GM18508 (cell line): ENCODE measurements around the gene PCSK9.

ENCODE experiments used
- ATAC-seq: cut with Tn5 transposase; IDR thresholded peaks from one replicate; pipeline ENCODE4 v1.9.1; 2021; ENCODE audit warnings: moderate number of reproducible peaks; ENCODE audit not compliant: insufficient read depth, unreplicated experiment

PCSK9 gene

GRCh38 chr1:55039342-55040082 lies at the start of gene PCSK9:
Gene PCSK9 (plus strand): TSS chr1:55039548. CDS start chr1:55039838, 290 bp downstream.
- no peak for ATAC-seq

GRCh38 chr1:54989968-54990810 lies 49.2 kb upstream of the PCSK9 start:
- ATAC-seq: no peak

- ATAC-seq: no peak
These were observed 48.4 kb upstream of the PCSK9 start for GRCh38 chr1:54990916-54991315.

GRCh38 chr1:54991939-54992338 lies 47.4 kb upstream of the PCSK9 start:
- no peak for ATAC-seq

- no peak for ATAC-seq
These were observed 46.2 kb upstream of the PCSK9 start for GRCh38 chr1:54993140-54993539.

GRCh38 chr1:54994355-54994990 lies 44.9 kb upstream of the PCSK9 start:
- no peak for ATAC-seq

- no peak for ATAC-seq
These were observed 44.2 kb upstream of the PCSK9 start for GRCh38 chr1:54995013-54995760.

GRCh38 chr1:54995835-54996234 lies 43.5 kb upstream of the PCSK9 start:
- no peak for ATAC-seq

GRCh38 chr1:54996359-54996868 lies 42.9 kb upstream of the PCSK9 start:
- ATAC-seq: no peak

- no peak for ATAC-seq
These were observed 42.3 kb upstream of the PCSK9 start for GRCh38 chr1:54996869-54997710.

GRCh38 chr1:54997711-54997986 lies 41.7 kb upstream of the PCSK9 start:
- no peak for ATAC-seq

GRCh38 chr1:54998100-54998499 lies 41.2 kb upstream of the PCSK9 start:
- no peak for ATAC-seq

- no peak for ATAC-seq
These were observed 40.7 kb upstream of the PCSK9 start, which contains the start of gene BSND for GRCh38 chr1:54998677-54999076. Gene BSND (plus strand): TSS chr1:54998933. CDS start chr1:54999187, 254 bp downstream.

- no peak for ATAC-seq
These were observed 39.0 kb upstream of the PCSK9 start for GRCh38 chr1:55000110-55001085.

- no peak for ATAC-seq
These were observed 38.0 kb upstream of the PCSK9 start for GRCh38 chr1:55001311-55001710.

GRCh38 chr1:55002686-55003085 lies 36.7 kb upstream of the PCSK9 start:
- ATAC-seq: no peak

- no peak for ATAC-seq
These were observed 33.8 kb upstream of the PCSK9 start for GRCh38 chr1:55005351-55006140.

GRCh38 chr1:55006931-55007330 lies 32.4 kb upstream of the PCSK9 start:
- no peak for ATAC-seq
